Choroid plexus epithelial cell (primary cell): ENCODE data around the gene SNX12.
A peak's percentile ranks its signal among the peaks of the same experiment; 100 is the strongest.
"Not testable (repeated sequence)": the region's sequence is repeated elsewhere in the genome, so short reads cannot be mapped to it uniquely, and the experiment has no call there.

ENCODE experiments used
- DNase-seq: peaks from one replicate; pipeline ENCODE4 v3.0.0-alpha.2; 2010; ENCODE audit warnings: low read depth
- H3K4me3 ChIP-seq: 2 replicates; pipeline ENCODE4 v1.5.1; 2011; ENCODE audit warnings: low read depth, mild to moderate bottlenecking, control low read depth, low read length, moderate library complexity
- CTCF ChIP-seq: conservative IDR thresholded peaks from 2 replicates; pipeline ENCODE4 v1.5.1; 2011; ENCODE audit warnings: low read depth, mild to moderate bottlenecking, control low read depth, inconsistent platforms, low read length, moderate library complexity

Gene SNX12

GRCh38 chrX:71067089-71067488 is 1.0 kb downstream of the SNX12 start:
- DNase-seq, result no peak
- H3K4me3 ChIP-seq, result peak overlapping the region; percentile 74

GRCh38 chrX:71060127-71060526 is 8.0 kb downstream of the SNX12 start:
- no peak for DNase-seq
- TF ChIP-seq CTCF, result no peak
- no peak overlapping the region for H3K4me3 ChIP-seq

More at GRCh38 chrX:71067089-71067488, 1.0 kb downstream of the SNX12 start:
- TF ChIP-seq CTCF, result no peak

GRCh38 chrX:71057848-71058530 is 10.1 kb downstream of the SNX12 start:
- DNase-seq, result no peak
- TF ChIP-seq CTCF, result no peak
- no peak overlapping the region for H3K4me3 ChIP-seq

- H3K4me3 ChIP-seq, result no peak overlapping the region
- peak; percentile 56 for DNase-seq
- TF ChIP-seq CTCF, result no peak
Observed at GRCh38 chrX:71056867-71057266, 11.3 kb downstream of the SNX12 start.

- no peak for TF ChIP-seq CTCF
- DNase-seq, result peak; percentile 79
- H3K4me3 ChIP-seq, result peak overlapping the region; percentile 51
Observed at GRCh38 chrX:71053217-71053621, 14.9 kb downstream of the SNX12 start.

- peak overlapping the region; percentile 51 for H3K4me3 ChIP-seq
- DNase-seq, result peak; percentile 0
- no peak for TF ChIP-seq CTCF
Observed at GRCh38 chrX:71052721-71053120, 15.4 kb downstream of the SNX12 start.

GRCh38 chrX:71047891-71048290 is 20.2 kb downstream of the SNX12 start:
- DNase-seq, H3K4me3 ChIP-seq: not testable (repeated sequence)
